ENCODE results near the gene KCTD6. TPM values are rescaled to one million over a fixed set of nuclear protein-coding genes. Genes with fewer than 3 reads are reported as not detected.

KCTD6 gene
- total RNA-seq, 2 donors from 2014 or later: 9.5 to 10.6 TPM

DNA sequence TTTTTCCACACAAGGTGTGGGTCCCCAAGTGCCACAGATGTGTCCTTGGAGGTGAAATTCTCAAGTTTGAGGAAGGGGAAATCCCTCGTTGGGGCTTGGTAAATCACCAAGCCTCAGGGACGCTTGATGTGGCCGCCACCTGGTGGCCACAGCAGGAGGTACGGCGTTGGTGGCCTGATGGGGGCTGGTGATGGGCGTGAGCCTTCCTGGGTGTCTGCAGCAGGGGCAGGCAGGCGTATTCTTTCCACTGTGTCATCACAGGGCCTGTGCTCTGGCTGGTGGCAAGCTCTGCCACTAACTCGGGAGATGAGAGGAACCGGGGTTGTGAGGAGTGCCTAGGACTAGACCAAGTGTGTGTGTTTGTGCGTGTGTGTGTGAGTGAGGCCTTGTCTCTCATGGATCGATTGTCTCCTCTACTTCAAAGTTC is 40.9 kb downstream of the KCTD6 start:
- peaks cover 0 to 44% of the 10 kb centered on the region in 2 donors for H3K4me1 ChIP-seq
- H3K36me3 ChIP-seq: peaks cover 33% of the 10 kb centered on the region

DNA sequence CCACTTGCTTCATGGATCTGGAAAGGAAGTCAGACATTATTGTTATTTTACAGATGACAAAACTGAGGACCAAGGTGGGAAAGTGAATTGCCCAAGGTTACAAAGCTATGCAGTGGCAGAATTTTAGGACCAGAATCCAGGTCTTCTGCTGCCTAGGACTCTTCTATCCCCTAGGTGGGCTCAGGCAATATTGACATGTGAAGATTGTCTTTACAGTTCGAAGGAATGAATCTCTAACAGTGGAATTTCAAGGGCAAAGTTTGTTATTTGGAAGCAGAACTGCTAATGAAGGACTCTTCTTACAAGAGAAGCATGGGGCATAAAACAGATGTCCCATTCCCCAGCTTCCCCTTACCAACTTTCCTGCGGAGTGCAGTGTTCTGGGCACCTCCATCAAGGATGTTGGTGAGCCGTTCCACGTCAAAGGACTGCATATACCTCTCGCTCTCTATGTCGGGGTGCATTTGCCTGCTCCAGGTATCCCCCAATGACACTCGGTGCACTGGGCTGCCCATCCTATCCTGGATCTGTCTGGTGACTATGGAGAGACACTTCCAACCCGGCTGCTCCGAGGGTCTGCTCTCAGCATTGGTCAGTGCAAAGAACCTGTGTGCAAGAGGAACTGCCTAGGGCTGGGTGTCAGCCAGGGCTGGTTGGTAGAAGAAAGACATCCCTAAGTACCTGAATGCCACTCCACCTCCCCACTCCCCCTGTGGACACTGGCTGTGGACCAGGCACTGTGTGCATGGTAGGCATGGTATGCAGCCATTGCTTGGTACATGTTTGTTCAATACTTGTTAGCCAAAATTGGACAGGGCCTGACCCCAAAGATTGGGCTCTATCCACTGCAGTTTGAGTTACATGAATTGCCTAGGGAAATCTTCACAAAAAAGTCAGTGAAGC is 42.9 kb downstream of the KCTD6 start:
- H3K9me3 ChIP-seq: no peaks in the 10 kb centered on the region
- peaks cover 0 to 35% of the 10 kb centered on the region in 2 donors for H3K4me1 ChIP-seq
- peak; percentile 53 for DNase-seq (ENCODE audit: low spot score)
- H3K27ac ChIP-seq: no peak overlapping the region
- TF ChIP-seq, protein P1, sequence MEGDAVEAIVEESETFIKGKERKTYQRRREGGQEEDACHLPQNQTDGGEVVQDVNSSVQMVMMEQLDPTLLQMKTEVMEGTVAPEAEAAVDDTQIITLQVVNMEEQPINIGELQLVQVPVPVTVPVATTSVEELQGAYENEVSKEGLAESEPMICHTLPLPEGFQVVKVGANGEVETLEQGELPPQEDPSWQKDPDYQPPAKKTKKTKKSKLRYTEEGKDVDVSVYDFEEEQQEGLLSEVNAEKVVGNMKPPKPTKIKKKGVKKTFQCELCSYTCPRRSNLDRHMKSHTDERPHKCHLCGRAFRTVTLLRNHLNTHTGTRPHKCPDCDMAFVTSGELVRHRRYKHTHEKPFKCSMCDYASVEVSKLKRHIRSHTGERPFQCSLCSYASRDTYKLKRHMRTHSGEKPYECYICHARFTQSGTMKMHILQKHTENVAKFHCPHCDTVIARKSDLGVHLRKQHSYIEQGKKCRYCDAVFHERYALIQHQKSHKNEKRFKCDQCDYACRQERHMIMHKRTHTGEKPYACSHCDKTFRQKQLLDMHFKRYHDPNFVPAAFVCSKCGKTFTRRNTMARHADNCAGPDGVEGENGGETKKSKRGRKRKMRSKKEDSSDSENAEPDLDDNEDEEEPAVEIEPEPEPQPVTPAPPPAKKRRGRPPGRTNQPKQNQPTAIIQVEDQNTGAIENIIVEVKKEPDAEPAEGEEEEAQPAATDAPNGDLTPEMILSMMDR (IDR thresholded peaks at IDR 0.05): no peak
- H3K36me3 ChIP-seq: peaks cover 31% of the 10 kb centered on the region
- H3K4me3 ChIP-seq: no peak overlapping the region
- H3K27me3 ChIP-seq: no peaks in the 10 kb centered on the region

More for the DNA sequence above, 40.9 kb downstream of the KCTD6 start:
- no peak overlapping the region for H3K4me3 ChIP-seq
- TF ChIP-seq, protein P1 (IDR thresholded peaks at IDR 0.05): peak; percentile 86 to 94
- H3K27ac ChIP-seq: no peak overlapping the region
- H3K9me3 ChIP-seq: no peaks in the 10 kb centered on the region
- H3K27me3 ChIP-seq: no peaks in the 10 kb centered on the region
- DNase-seq (ENCODE audit: low spot score): peak; percentile 76

DNA sequence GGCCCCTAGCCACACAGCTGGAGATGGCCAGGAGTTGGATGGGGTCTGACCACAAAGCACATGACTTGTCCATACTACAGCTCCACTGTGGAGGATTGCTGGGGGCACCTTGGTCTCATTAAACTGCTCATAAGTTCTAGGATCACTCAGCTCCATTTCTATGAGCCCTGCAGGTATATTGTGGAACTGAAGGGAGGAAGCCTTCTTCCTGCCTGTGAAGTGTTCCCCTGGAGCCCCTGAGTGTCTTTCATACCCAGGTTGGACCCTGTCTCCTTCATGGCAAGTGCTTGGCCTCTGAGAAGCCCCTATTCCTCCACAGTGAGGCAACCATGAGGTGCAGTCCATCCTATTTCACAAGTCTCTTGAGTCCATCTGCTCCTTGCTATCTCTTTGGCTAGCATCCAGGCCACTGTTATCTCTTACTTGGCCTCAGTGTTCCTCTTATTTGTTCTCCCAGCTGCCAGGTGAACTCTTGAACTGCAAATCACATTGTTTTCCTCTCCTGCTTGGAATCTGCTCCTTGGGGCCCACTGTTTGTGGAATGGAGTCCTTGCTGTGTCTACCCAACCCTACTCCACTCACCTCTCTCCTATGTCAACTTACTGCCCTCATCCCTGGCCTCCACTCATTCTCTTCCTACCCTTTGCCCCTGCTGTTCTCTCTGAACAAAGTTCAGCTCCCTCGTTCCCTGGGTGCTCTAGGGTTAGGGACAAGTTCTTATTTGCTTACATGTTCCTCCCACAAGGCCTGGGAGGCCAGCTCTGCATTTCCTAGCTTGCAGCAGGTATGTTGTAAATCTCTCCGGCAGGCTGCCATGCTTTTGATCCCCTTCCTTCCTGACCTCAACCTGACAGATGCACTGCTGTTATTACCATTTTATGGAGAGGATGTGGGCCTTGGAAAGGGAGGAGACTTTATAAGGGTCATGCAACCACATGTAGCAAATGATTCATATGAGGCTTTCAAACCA is 43.9 kb downstream of the KCTD6 start:
- peak; percentile 59 for DNase-seq (ENCODE audit: low spot score)
- peak overlapping the region; percentile 33 to 47 for H3K4me3 ChIP-seq
- TF ChIP-seq, protein P1 (IDR thresholded peaks at IDR 0.05): no peak
- H3K27me3 ChIP-seq: no peaks in the 10 kb centered on the region
- peaks cover 0 to 35% of the 10 kb centered on the region in 2 donors for H3K4me1 ChIP-seq
- peak overlapping the region; percentile 80 to 84 for H3K27ac ChIP-seq
- no peaks in the 10 kb centered on the region for H3K9me3 ChIP-seq
- peaks cover 21% of the 10 kb centered on the region for H3K36me3 ChIP-seq

DNA sequence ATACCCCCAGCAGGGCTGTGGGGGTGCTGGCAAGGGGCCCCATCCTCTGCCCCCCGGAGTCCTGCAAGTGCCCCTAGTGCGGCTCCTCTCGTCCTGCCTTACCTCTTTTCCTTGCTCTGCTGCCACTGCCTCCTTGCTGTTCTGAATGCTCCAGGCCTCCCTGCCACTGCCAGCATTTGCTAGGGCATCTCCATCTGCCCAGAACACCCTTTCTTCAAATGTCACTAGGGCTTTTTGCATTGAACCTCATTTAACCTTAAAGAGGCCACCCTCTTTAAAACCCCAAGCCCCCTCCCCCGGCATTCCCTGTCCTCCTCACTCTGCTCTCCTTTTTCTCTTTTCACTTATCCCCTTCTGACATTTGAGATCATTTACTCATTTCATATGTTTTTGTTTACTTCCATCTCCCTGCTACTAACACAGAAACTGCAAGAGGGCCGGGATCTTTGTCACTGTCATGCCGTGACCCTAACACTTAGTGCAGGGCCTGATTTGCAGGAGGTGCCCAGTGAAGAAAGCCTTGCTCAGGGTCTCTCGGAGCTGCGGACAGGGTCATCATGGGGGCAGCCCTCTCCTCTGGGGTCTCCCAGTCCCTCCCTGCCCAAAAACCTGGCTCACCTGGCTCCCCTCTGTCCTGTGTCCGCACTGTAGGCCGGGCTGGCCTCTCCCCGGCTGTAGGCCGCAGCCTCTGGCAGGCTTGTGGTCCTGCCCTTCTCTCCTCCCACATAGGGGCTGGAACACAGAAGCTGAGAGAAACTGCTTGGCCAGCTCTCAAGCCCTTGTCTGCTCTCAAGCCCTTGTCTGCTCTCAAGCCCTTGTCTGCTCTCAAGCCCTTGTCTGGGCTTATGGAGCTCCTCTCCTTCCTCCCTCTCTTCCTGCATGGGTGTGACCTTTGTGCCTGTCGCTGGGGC is 44.9 kb downstream of the KCTD6 start, which contains the start of gene ACOX2:
ACOX2 (minus strand) TSS at position 690 of the 911 bp plus-strand sequence. CDS start 2,084 bp downstream, outside the sequence.
- peak; percentile 84 for DNase-seq (ENCODE audit: low spot score)
- Histone ChIP-seq H3K36me3 (peaks cover 12% of the 10 kb centered on the region), H3K4me1 (peaks cover 0 to 35% of the 10 kb centered on the region in 2 donors), H3K27me3 (no peaks in the 10 kb centered on the region), H3K27ac (peak within 1 kb of the TSS; percentile 80 to 84), H3K9me3 (no peaks in the 10 kb centered on the region), H3K4me3 (peak within 1 kb of the TSS; percentile 33 to 47)
- TF ChIP-seq, protein P1 (IDR thresholded peaks at IDR 0.05): no peak
